GM20431 (cell line): Measurements from ENCODE around the gene KREMEN1.

Experiments
- in situ Hi-C: fragments of 300-500 bp; cut with MseI, MboI; formaldehyde crosslinking; loops from one replicate; pipeline ENCODE4 v1.15.0; 2020; ENCODE audit warnings: low sequenced_read_pairs; ENCODE audit not compliant: unreplicated experiment

KREMEN1 gene

GRCh38 chr22:29044657-29045176 is 28.1 kb upstream of the KREMEN1 start:
- in situ Hi-C loops = loop anchor here (25.0 kb wide), 1 partner anchor 432 kb away; no protein-coding TSS in a partner anchor

GRCh38 chr22:29048822-29049654 is 23.8 kb upstream of the KREMEN1 start:
- in situ Hi-C loops = loop anchor here (25.0 kb wide), 1 partner anchor 437 kb away; no protein-coding TSS in a partner anchor

- in situ Hi-C loops = loop anchor here (25.0 kb wide), 1 partner anchor 437 kb away; no protein-coding TSS in a partner anchor
Measured at GRCh38 chr22:29049655-29050263, 23.1 kb upstream of the KREMEN1 start.

GRCh38 chr22:29050457-29050856 is 22.4 kb upstream of the KREMEN1 start:
- in situ Hi-C loops = no loop called here

GRCh38 chr22:29053048-29053702 is 19.7 kb upstream of the KREMEN1 start:
- in situ Hi-C loops = no loop called here

- in situ Hi-C loops = no loop called here
Measured at GRCh38 chr22:29054251-29054767, 18.5 kb upstream of the KREMEN1 start.

- in situ Hi-C loops = no loop called here
Measured at GRCh38 chr22:29055192-29055830, 17.5 kb upstream of the KREMEN1 start.

- in situ Hi-C loops = no loop called here
Measured at GRCh38 chr22:29056472-29056871, 16.4 kb upstream of the KREMEN1 start.

- in situ Hi-C loops = no loop called here
Measured at GRCh38 chr22:29060251-29060869, 12.5 kb upstream of the KREMEN1 start.

GRCh38 chr22:29060931-29061330 is 11.9 kb upstream of the KREMEN1 start:
- in situ Hi-C loops = no loop called here

- in situ Hi-C loops = no loop called here
Measured at GRCh38 chr22:29061773-29062172, 11.1 kb upstream of the KREMEN1 start, which contains the start of gene C22orf31. C22orf31 (minus strand) TSS chr22:29061831; CDS start chr22:29061792, 39 bp downstream.

- in situ Hi-C loops = no loop called here
Measured at GRCh38 chr22:29062286-29062821, 10.5 kb upstream of the KREMEN1 start.

- in situ Hi-C loops = no loop called here
Measured at GRCh38 chr22:29065468-29066190, 7.2 kb upstream of the KREMEN1 start.

GRCh38 chr22:29069463-29069862 is 3.4 kb upstream of the KREMEN1 start:
- in situ Hi-C loops = no loop called here

- in situ Hi-C loops = no loop called here
Measured at GRCh38 chr22:29070490-29070889, 2.3 kb upstream of the KREMEN1 start.

- in situ Hi-C loops = no loop called here
Measured at GRCh38 chr22:29071261-29072045, 1.4 kb upstream of the KREMEN1 start.

GRCh38 chr22:29072193-29072978 is 449 bp upstream of the KREMEN1 start:
- in situ Hi-C loops = no loop called here
